Measurements from ENCODE around the gene HELZ2.

Gene HELZ2

GRCh38 chr20:63553251-63553932, 20.6 kb downstream of the HELZ2 start:
- TF ChIP-seq CTCF (IDR thresholded peaks at IDR 0.05; ENCODE audit: low read depth, low read length, poor library complexity, severe bottlenecking): no peak
- no peak for TF ChIP-seq EZH2phosphoT487 (IDR thresholded peaks at IDR 0.05; ENCODE audit: borderline replicate concordance, low read length)
- H3K27me3 ChIP-seq (ENCODE audit: control insufficient read depth, low read length): peaks cover 40% of the 10 kb centered on the region
- no peaks in the 10 kb centered on the region for H3K9me2 ChIP-seq (replicated peaks; ENCODE audit: control insufficient read depth, low read length)
- peak overlapping the region; percentile 81 for H3K4me2 ChIP-seq (ENCODE audit: low read length)
- H3K4me1 ChIP-seq (ENCODE audit: control insufficient read depth, low read length): peaks cover 36% of the 10 kb centered on the region
- no peaks in the 10 kb centered on the region for H4K20me1 ChIP-seq (ENCODE audit: control insufficient read depth, insufficient read depth, low read depth, low read length)
- H3K4me3 ChIP-seq (ENCODE audit: low read length): peak overlapping the region; percentile 69
- H3K36me3 ChIP-seq (ENCODE audit: control insufficient read depth, low read length): no peaks in the 10 kb centered on the region
- H3K27ac ChIP-seq (ENCODE audit: low read depth, low read length): peak overlapping the region; percentile 53
- H3K9me3 ChIP-seq (ENCODE audit: control insufficient read depth, insufficient read depth, low read length): no peaks in the 10 kb centered on the region
- peaks cover 7% of the 10 kb centered on the region for H3F3A ChIP-seq (ENCODE audit: control insufficient read depth, insufficient read depth)
- H3K79me2 ChIP-seq (ENCODE audit: control insufficient read depth, low read length): no peaks in the 10 kb centered on the region

GRCh38 chr20:63552481-63553249, 21.4 kb downstream of the HELZ2 start:
- Histone ChIP-seq H3K9me3 (ENCODE audit: control insufficient read depth, insufficient read depth, low read length) (no peaks in the 10 kb centered on the region), H3K27me3 (ENCODE audit: control insufficient read depth, low read length) (peaks cover 46% of the 10 kb centered on the region), H3K27ac (ENCODE audit: low read depth, low read length) (peak overlapping the region; percentile 53), H3K4me3 (ENCODE audit: low read length) (peak overlapping the region; percentile 60), H3K4me1 (ENCODE audit: control insufficient read depth, low read length) (peaks cover 36% of the 10 kb centered on the region), H3F3A (ENCODE audit: control insufficient read depth, insufficient read depth) (peaks cover 7% of the 10 kb centered on the region), H3K4me2 (ENCODE audit: low read length) (peak overlapping the region; percentile 81), H3K79me2 (ENCODE audit: control insufficient read depth, low read length) (no peaks in the 10 kb centered on the region), H3K36me3 (ENCODE audit: control insufficient read depth, low read length) (no peaks in the 10 kb centered on the region), H4K20me1 (ENCODE audit: control insufficient read depth, insufficient read depth, low read depth, low read length) (peaks cover 4% of the 10 kb centered on the region; the same call in 1 of the 2 replicates), H3K9me2 (replicated peaks; ENCODE audit: control insufficient read depth, low read length) (no peaks in the 10 kb centered on the region)
- TF ChIP-seq EZH2phosphoT487 (IDR thresholded peaks at IDR 0.05; ENCODE audit: borderline replicate concordance, low read length): no peak
- no peak for TF ChIP-seq CTCF (IDR thresholded peaks at IDR 0.05; ENCODE audit: low read depth, low read length, poor library complexity, severe bottlenecking)

GRCh38 chr20:63551068-63551467, 23.0 kb downstream of the HELZ2 start:
- peaks cover 38% of the 10 kb centered on the region for H3K4me1 ChIP-seq (ENCODE audit: control insufficient read depth, low read length)
- H3K27me3 ChIP-seq (ENCODE audit: control insufficient read depth, low read length): peaks cover 53% of the 10 kb centered on the region
- no peak overlapping the region for H3K4me3 ChIP-seq (ENCODE audit: low read length)
- H3F3A ChIP-seq (ENCODE audit: control insufficient read depth, insufficient read depth): peaks cover 7% of the 10 kb centered on the region
- H3K9me3 ChIP-seq (ENCODE audit: control insufficient read depth, insufficient read depth, low read length): no peaks in the 10 kb centered on the region
- no peak overlapping the region for H3K4me2 ChIP-seq (ENCODE audit: low read length)
- H3K79me2 ChIP-seq (ENCODE audit: control insufficient read depth, low read length): no peaks in the 10 kb centered on the region
- no peak overlapping the region for H3K27ac ChIP-seq (ENCODE audit: low read depth, low read length)
- TF ChIP-seq CTCF (IDR thresholded peaks at IDR 0.05; ENCODE audit: low read depth, low read length, poor library complexity, severe bottlenecking) (no peak), EZH2phosphoT487 (IDR thresholded peaks at IDR 0.05; ENCODE audit: borderline replicate concordance, low read length) (no peak)
- H3K36me3 ChIP-seq (ENCODE audit: control insufficient read depth, low read length): no peaks in the 10 kb centered on the region
- no peaks in the 10 kb centered on the region for H3K9me2 ChIP-seq (replicated peaks; ENCODE audit: control insufficient read depth, low read length)
- peaks cover 4% of the 10 kb centered on the region; the same call in 1 of the 2 replicates for H4K20me1 ChIP-seq (ENCODE audit: control insufficient read depth, insufficient read depth, low read depth, low read length)

Data from DOHH2 (cell line).